SW480 (cell line): ENCODE results near the gene ATF6.
"Not testable (repeated sequence)": the region's sequence is repeated elsewhere in the genome, so short reads cannot be mapped to it uniquely, and the experiment has no call there.

Source experiments
- DNase-seq: peaks from one replicate; pipeline ENCODE4 v3.0.0-alpha.2; 2016; ENCODE audit warnings: low spot score

The ATF6 gene

DNA sequence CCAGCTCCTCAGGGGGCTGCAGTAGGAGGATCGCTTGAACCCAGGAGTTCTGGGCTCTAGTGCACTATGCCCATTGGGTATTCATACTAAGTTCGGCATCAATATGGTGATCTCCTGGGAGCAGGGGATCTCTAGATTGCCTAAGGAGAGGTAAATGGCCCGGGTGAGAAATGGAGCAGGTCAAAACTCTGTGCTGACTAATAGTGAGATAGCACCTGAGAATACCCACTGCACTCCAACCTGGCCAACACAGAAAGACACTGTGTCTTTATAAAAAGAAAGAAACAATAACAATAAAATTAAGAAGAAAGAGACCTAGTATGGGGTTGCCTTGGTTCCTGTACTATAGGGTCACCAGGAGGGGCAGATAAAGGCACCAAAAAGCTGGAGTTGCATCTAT lies 30.3 kb upstream of the ATF6 start:
- DNase-seq, result no peak

DNA sequence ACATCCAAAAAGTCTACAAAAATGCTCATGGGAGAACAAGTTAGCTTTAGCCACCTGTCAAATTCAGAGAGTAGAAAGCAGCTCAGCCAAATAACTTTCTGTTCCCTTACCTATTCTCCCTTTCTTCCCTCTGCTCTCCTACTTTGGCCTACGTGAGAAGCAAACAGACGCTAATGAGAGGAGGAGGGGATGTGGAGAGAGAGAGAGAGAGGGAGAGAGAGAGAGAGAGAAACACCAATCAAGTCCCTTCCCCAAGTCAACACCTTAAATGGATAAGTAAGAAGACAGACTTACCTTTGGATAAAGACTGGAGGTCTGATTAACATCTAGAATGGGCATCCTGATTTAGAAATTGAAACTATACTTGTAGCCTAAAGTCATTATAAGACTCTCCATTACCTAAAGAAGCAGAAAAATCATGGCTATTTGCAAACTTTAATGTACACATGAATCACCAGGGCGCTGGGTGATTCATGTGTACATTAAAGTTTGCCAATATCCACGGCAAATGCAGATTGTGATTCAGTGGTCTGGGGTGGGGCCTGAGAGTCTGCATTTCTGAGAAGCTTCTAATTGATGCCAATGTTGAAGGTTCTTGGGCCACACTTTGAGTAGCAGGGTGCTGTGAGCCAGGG lies 29.7 kb upstream of the ATF6 start:
- DNase-seq, result no peak

DNA sequence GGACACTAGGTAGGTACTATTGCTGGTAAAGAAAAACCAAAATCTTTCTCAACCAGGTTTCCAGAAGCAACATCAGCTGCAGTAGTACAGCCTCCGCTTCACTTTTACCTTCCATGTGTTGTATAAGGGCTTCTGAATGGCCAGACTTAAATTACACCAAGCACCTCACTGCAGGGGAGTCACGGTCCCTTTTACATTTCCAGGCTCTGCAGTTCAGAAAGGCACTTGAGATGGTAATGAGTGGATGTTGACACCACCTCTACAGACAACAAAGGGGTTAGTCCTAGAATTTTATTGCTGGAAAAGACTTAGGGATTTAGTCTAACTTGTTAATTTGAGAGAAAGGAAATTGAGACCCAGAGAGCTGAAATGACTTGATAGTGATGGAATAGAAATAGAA lies 28.5 kb upstream of the ATF6 start:
- DNase-seq, result no peak

DNA sequence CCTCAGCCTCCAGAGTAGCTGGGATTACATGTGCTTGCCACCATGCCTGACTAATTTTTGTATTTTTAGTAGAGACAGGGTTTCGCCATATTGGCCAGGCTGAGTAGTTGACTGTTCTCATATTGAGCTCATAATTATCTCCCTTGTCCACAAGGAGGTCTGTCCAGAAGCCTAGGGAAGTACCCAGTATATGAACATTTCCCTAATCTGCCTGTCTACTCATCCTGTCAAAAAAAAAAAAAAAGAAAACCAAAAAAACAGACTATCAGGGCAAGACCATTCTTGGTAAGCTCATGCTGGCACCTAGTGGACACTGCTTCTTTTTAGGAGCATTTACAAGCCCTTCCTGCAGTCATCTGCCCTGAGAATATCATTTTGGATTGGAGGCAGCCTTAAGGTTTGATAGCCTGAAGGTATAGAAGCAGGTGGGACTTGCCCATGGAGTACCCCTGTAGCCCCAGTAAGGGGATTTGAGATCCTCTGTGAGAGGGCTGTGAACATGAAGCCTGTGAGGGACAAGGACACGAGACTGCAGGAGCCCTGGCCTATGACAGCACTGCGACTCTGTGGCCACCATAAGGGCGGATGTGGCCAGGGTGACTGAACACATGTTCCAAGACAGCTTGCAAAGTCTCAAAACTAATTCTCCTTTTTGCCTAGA lies 27.4 kb upstream of the ATF6 start:
- peak; percentile 64 for DNase-seq

DNA sequence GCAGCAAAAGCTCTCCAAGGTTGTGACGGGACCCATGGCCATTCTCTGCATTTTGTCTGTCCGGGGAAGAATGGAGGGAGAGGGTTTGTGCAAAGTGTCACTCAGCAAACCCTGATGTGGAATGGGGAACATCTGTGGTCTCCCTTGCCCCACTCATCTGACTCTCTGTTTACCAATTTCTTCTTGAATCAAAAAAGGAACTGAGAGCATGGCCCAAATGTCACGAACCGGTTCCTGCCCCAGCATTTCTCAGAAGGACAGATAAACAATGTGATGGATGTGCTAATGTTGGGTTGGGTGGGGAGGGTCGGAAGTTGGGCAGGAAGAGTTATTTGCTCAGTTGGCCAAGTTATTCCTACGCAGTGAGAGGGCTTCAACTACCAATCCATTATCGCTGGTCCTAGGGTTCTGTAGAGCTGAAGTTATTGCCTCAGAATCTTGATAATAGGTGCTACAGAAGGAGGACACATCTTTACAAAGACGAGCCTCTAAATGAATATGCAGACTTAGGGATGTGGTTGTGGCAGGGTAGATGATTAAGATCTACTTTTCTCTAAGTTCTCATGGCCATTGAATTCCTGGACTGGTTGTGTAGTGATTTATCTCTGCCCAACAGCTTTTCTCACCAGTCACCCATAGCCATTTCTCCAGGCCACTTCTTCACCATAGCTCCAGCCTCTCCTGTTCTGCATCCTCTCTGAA lies 26.1 kb upstream of the ATF6 start:
- no peak for DNase-seq

DNA sequence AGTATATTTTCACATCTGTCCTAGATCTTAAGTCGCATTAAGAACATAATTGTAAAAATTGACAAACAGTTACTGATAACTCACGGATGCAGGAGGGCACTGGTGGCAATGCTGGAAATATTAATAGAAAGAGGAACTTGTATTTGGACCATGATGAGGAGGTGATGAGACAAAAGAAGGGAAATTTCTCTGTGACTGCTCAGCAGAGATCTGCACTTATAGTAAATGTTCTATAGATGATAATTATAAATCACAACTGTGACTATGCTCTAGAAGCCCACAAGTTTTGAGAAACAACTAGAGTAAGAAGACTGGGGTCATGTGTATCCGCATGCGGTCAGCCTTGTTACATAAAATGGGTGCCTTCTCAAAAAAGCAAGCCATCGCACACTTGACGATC lies 25.2 kb upstream of the ATF6 start:
- DNase-seq, result no peak

DNA sequence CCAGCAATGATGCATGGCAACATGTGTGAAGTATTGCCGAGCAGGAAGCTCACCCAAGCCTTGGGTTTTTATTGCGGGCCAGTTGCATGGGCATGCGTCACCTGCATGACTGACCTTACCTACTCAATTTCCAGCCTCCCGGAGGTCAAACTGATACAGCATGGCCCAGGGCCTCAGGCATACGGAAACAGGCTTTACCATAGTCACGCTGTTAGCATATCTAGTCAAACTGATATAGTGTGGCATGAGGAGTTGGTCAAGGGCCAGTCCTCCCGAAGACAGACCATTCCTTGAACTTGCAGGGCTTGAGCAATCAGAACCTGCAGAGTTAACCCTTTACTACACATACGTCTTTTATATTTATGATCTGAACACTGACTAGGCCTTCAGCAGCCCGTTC lies 22.9 kb upstream of the ATF6 start:
- no peak for DNase-seq

DNA sequence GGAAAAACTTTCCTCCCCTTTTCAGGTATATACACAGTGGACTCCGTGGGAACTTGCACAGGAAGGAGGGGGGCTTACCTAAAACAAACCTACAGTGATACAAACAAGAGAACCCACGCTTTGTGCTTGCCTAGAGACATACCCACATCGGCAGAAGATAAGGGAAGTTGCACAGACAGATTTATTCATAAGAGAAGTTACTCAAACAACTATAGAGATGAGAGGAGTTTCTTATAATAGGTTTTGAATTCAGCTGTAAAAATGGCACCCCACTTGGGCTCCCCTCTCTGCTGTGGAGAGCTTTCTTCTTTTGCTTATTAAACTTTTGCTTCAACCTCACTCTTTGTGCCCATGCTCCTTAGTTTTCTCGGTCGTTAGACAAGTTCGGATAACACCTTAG lies 18.3 kb upstream of the ATF6 start:
- DNase-seq, result no peak

DNA sequence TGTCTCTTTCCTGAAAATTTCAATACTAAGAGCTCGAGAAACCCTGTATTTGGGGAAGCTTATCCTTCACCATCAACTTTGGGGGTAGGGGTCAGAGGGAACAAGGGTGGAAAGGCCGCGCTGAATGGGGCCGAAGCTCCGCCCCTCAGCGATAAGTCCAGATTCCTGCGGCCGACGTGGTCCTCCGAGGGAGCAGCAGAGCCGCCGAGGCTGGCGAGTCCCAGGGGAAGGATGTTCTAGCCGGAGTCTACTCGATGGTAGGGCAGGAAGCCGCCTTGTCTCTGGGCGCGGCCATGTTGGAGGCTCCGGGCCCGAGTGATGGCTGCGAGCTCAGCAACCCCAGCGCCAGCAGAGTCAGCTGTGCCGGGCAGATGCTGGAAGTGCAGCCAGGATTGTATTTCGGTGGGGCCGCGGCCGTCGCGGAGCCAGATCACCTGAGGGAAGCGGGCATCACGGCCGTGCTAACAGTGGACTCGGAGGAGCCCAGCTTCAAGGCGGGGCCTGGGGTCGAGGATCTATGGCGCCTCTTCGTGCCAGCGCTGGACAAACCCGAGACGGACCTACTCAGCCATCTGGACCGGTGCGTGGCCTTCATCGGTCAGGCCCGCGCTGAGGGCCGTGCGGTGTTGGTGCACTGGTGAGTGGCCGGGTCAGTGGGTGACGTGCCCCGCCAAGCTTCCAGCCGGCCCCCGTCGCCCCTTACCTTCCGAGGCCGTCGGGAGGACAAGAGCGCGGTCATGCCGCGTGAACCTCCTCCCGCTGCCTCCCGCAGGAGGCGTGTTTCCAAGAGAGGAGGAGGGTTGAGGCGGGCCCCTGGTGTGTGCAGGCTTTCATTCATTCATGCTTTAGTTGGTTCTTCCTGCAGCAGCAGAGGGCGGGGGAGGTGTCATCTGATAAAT lies 16.4 kb upstream of the ATF6 start, which contains the start of gene DUSP12:
DUSP12 (plus strand) TSS at position 278 of the 899 bp plus-strand sequence; CDS start at position 294, 16 bp downstream.
- peak; percentile 96 for DNase-seq

DNA sequence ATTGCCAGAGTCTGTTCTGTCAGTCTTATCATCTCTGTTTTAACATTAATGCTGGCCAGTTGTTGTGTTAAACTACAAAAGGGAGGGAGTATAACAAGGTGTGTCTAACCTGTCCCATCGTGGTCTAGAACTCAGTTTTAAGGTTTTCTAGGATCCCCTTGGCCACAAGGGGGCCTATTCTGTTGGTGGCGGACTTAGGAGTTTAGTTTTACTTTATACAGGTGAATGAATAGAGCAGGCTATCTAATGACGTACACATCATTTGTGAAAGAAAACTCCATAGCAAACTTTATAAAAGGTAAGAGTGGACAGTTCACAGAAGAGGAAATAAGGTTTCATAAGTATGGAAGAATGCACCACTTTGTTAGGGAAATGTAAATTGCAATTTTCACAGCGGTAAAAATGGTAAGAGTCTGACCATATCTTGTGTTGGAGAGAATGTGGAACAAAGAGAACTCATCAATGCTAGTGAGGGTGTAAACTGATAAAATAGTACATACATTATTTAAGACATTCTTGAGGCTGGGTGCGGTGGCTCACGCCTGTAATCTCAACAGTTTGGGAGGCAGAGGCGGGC lies 2.5 kb upstream of the ATF6 start:
- peak; percentile 51 for DNase-seq

DNA sequence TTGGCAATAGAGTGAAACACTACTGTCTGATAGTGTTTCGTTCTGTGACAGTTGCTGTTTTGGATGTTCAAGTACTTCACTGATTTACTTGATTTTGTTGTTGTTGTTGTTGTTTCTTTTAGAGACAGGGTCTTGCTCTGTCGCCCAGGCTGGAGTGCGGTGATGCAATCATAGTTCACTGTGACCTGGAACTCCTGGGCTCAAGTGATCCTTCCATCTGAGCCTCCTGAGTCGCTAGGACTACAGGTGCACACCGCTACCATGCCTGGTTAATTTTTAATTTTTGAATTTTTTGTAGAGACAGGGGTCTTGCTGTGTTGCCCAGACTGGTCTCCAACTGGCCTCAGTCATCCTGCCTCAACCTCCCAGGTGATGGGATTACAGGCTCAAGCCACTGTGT lies 2.3 kb downstream of the ATF6 start:
- DNase-seq, result no peak

DNA sequence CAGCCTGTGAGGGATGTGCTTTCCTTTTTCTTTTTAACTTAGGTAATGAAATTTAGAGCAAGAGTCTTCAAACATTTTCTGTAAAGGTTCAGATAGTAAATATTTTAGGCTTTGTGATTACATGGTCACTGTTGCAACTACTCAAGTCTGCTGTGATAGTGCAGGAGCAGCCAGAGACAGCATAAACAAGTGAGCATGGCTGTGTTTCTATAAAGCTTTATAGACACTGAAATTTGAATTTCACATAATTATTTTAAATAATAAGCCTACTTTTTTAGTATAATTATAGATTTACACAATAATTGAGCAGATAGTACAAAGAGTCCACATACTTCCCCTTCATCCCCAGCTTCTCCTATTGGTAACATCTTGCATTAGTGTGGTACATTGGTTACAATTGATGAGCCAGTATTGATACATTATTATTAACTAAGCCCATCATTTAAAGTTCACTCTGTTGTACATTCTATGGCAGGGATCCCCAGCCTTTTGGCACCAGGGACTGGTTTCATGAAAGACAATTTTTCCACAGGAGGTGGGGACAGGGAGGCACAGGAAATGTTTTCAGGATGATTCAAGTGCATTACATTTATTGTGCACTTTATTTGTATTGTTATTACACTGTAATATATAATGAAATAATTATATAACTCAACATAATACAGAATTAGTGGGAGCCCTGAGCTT lies 3.0 kb downstream of the ATF6 start:
- no peak for DNase-seq

DNA sequence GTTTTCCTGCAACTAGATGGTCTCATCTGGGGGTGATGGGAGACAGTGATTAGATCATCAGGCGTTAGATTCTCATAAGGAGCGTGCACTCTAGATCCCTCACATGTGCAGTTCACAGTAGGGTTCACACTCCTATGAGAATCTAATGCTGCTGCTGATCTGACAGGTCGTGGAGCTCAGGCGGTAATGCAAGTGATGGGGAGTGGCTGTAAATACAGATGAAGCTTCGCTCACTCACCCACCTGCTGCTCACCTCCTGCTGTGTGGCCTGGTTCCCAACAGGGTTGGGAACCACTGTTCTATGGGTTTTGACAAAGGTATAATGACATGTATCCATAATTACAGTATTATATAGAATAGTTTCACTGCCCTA lies 3.5 kb downstream of the ATF6 start:
- not testable (repeated sequence) for DNase-seq

DNA sequence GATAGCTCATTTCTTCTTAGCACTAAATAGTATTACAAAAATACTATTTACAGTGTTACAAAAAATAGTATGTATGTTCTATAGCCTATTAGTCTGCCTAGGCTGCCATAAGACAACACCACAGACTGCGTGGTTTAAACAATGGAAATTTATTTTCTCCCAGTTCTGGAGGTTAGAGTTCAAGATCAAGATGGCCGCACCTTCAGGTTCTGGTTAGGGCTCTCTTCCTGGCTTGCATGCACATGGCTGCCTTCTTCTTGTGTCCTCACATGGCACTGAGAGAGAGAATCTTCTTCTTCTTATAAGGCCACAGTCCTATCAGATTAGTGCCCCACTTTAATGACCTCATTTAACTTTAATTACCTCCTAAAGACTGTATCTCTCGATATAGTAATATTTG lies 4.1 kb downstream of the ATF6 start:
- no peak for DNase-seq

DNA sequence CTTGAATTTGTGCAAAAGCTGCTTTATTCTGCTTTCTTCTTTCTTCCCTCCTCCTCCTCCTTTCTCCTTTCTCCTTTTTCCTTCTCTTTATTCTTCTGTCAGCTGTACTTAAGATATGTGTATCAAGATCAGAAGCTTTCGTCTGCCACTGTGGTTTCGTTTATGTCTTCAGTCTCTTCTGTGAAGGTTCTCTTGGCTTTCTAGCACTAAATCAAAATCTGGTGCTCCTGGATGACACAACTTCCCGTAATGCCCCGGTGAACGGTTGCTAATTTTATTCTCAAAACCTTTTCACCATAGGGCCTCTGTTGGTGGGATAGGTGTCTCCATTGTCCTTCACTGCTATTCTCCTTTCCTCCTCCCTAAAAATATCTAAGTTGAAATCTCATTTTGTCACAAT lies 5.0 kb downstream of the ATF6 start:
- DNase-seq, result no peak

DNA sequence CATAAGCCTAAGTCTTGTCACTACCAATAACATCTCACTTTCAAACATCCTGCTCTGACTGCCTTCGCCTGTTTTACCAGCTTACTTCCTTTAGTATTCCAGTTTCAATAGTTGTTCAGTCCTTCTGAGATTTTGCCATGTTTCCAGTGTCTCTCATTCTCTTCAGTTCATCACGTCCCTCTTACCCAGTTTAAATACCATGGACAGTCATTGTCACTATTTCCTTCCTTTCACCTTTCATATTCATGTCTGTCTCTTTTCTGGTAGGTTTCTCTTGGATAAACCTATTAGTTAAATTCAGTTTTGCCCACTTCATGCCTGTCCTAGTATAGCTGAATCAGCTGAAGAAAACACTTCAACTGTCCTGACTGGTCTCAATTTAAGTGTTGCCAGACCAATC lies 5.9 kb downstream of the ATF6 start:
- no peak for DNase-seq

DNA sequence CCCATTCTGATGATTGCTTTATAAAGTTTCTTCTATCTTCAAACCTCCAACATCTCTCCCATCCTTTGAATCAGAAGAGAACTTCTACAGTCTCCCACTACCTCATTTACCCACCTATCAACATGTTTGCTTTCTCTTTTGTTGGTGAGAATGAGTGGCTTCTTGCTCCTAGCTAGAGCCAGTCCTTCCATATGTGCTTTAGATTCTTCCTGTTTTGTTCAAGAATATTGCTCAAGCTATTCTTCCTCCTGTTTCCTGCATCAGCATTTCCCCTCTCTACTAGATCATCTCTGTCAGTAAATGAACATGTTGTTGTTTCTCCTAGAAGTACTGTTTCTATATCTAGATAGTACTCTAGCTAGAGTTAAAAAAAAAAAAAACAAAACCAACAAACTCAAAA lies 6.3 kb downstream of the ATF6 start:
- no peak for DNase-seq

DNA sequence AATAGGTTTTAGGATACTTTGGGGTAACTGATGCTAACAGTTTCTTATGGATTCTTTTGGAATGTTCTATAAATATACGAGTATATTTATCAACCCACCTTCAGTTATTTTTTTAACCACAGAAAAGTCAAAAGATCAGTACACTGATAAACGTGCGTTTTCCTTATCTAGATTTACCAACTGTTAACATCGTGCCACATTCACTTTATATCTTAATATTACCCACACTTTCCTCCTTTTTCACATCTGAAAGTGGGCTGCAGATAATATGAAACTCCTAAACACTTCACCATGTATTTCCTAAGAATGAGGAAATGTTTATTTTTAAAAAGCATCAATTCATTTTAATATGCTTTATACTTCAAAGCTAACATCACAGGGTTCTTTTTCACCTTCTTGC lies 7.7 kb downstream of the ATF6 start:
- DNase-seq, result no peak

DNA sequence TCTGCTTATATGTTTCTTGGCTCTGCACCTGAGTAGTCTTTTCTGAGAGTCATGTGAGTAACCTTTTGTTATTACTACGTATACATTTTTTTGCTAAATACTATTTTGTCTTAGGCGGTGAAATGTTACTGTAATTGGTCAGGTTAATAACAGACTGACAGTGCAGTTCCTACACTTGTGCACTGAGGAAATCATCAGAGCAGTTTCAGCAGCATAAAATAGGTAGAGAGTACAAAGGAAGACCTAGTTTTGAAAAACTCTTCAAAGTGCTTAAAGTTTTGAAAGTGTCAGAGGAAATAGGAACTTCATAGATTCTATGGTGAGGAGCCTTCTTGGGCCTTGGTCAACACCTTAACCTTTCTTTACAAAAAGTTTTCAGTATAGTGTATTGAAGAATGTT lies 11.1 kb downstream of the ATF6 start:
- no peak for DNase-seq

DNA sequence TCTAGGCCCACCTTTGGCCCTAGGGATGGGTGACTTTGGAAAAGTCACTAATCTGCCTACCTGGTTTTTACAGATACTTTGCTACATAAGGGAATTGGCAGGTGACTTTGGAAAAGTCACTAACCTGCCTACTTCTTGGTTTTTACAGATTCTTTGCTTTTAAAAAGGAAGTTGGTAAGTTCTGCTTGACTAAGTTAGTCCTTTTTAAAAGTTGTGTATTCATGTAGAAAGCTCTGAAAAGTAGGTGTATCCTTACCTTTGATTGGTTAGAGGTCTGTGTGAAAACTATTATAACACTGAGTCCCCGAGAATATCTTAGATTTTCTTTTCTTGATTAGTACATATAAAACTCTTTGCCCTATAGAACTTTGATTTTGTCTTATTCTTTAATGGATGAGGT lies 12.4 kb downstream of the ATF6 start:
- no peak for DNase-seq

DNA sequence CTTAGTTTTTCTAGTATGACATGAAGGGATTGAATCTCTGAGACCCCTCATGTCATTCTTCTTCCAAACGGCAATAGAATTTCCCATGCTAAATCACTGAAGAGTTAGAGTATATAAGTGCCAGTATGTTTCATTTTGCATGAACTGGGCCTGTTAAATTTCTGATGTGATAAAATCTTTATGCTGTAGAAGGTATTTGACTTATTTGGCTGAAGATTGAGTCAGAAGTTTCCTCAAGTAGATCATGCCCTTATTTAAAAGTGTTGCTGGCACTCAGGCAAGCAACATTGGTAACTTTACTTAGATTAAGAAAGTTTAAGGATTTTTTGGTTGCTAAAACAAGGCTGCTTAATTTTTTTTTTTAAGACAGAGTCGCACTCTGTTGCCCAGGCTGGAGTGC lies 13.3 kb downstream of the ATF6 start:
- no peak for DNase-seq

DNA sequence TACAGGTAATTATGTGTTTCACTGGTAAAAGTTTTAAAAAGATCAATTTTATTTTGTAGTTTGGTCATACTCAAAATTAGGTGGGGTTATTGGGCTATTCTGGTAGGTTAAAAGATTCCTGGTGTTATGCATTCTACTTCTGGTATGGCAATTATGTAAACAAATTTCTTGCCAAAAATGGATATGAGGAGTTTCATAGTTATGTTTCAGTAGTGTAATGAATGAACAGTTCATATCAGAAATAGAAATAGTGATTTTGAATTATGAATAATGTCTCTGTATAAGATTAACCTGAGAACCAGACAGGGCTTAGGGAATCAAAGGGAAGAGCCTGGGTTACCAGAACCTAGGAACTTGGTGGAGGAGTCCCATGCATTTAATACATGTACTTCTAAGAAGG lies 15.9 kb downstream of the ATF6 start:
- no peak for DNase-seq
